GM21515 (cell line): ENCODE measurements around the gene FAHD1.

Experiments
- ATAC-seq: cut with Tn5 transposase; IDR thresholded peaks from one replicate; pipeline ENCODE4 v1.9.1; 2021; ENCODE audit not compliant: unreplicated experiment

FAHD1 gene

DNA sequence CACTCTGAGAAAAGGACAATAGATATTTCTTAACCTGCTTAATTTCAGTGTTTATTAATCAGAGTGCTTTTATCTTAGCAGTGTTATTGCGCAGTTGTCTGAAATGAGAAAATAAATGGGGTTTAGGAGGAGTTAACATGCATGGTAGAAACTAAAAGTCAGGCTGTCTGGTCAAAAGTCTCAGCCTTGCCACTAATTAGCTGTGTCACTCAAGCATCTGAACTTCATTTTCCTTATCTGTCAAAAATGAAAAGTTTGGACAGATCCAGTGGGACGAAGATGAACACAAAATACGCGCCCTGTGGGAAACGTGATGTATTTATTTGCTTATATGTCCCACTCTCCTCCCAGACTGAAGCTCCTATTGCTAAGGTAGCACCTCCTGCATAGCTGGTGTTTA, 51.2 kb downstream of the FAHD1 start:
- no peak for ATAC-seq
